Sigmoid colon (tissue), 4 donors: ENCODE measurements around the gene NBAS.

Source experiments
- EP300 ChIP-seq, 4 donors: sonication (generic); formaldehyde crosslinking; IDR thresholded peaks; one replicate each; pipeline ENCODE4 v1.6.1; 2017; ENCODE audit warnings: antibody characterized with exemption in 4 of 4
- POLR2AphosphoS5 ChIP-seq, 4 donors: sonication (generic); formaldehyde crosslinking; IDR thresholded peaks; one replicate each; pipeline ENCODE4 v1.6.1; 2017; ENCODE audit warnings: antibody characterized with exemption in 4 of 4
- TF ChIP-seq, protein P1 (sequence below), 4 experiments: fragments of 450-650 bp in 3 of 4; fragments of 200-600 bp in 1 of 4; IDR thresholded peaks; one replicate each; pipeline ENCODE4 v1.5.1; 2016 to 2019; ENCODE audit warnings: antibody characterized with exemption in 4 of 4, mild to moderate bottlenecking in 3 of 4, moderate library complexity in 2 of 4

GRCh38 chr2:15492773-15493325, 68.3 kb downstream of the NBAS start:
- TF ChIP-seq, protein P1, sequence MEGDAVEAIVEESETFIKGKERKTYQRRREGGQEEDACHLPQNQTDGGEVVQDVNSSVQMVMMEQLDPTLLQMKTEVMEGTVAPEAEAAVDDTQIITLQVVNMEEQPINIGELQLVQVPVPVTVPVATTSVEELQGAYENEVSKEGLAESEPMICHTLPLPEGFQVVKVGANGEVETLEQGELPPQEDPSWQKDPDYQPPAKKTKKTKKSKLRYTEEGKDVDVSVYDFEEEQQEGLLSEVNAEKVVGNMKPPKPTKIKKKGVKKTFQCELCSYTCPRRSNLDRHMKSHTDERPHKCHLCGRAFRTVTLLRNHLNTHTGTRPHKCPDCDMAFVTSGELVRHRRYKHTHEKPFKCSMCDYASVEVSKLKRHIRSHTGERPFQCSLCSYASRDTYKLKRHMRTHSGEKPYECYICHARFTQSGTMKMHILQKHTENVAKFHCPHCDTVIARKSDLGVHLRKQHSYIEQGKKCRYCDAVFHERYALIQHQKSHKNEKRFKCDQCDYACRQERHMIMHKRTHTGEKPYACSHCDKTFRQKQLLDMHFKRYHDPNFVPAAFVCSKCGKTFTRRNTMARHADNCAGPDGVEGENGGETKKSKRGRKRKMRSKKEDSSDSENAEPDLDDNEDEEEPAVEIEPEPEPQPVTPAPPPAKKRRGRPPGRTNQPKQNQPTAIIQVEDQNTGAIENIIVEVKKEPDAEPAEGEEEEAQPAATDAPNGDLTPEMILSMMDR (IDR thresholded peaks at IDR 0.05) = no peak
- TF ChIP-seq POLR2AphosphoS5 (IDR thresholded peaks at IDR 0.05) (no peak), EP300 (IDR thresholded peaks at IDR 0.05) (no peak)
